ENCODE results near the gene COCH. TPM values are rescaled to one million over a fixed set of nuclear protein-coding genes. Genes with fewer than 3 reads are reported as not detected.
"Not testable (repeated sequence)": the region's sequence is repeated elsewhere in the genome, so short reads cannot be mapped to it uniquely, and the experiment has no call there.

COCH gene
- total and polyA plus RNA-seq, 2 donors, result 1.5 to 4.2 TPM

DNA sequence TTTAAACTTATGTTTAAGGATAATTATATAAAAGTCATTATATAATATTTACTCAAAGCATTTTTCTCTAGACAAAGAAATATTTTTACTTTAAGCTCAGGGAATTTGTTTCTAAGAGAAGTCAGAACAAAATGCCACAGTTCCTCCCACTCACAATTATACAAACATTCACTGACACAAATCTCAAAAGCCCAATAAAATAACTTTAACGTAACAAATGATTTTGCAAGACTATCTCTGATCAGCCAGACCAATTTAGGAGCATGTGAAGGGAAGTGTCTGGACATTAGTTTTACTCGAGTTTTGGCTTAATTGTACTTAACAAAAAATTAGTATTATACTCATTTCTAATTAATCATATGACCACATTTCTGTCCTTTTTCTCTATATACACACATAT, 41.2 kb downstream of the COCH start:
- Histone ChIP-seq H3K4me1 (ENCODE audit: insufficient read depth) (no peaks in the 10 kb centered on the region), H3K27ac (ENCODE audit: low read depth) (no peak overlapping the region), H3K4me3 (ENCODE audit: low read depth, low read length) (no peak overlapping the region), H3K36me3 (ENCODE audit: insufficient read depth) (no peaks in the 10 kb centered on the region)
- DNase-seq (ENCODE audit: extremely low spot score), result no peak
- WGBS, result 34% methylated on average over 2 of the region's 2 CpGs

- Histone ChIP-seq H3K36me3 (ENCODE audit: insufficient read depth) (no peaks in the 10 kb centered on the region), H3K27ac (ENCODE audit: low read depth) (no peak overlapping the region), H3K4me3 (ENCODE audit: low read depth, low read length) (no peak overlapping the region), H3K4me1 (ENCODE audit: insufficient read depth) (no peaks in the 10 kb centered on the region)
- WGBS, result 35% methylated on average over 1 of the region's 1 CpG
- DNase-seq (ENCODE audit: extremely low spot score), result no peak
Observed at GRCh38 chr14:30921305-30921704, 46.9 kb downstream of the COCH start.

- DNase-seq (ENCODE audit: extremely low spot score), result no peak
- Histone ChIP-seq H3K27ac (ENCODE audit: low read depth) (no peak overlapping the region), H3K4me1 (ENCODE audit: insufficient read depth) (no peaks in the 10 kb centered on the region), H3K4me3 (ENCODE audit: low read depth, low read length) (no peak overlapping the region), H3K36me3 (ENCODE audit: insufficient read depth) (no peaks in the 10 kb centered on the region)
- 92% methylated on average over 2 of the region's 2 CpGs for WGBS
Observed at GRCh38 chr14:30921788-30922187, 47.4 kb downstream of the COCH start.

- no peaks in the 10 kb centered on the region for H3K36me3 ChIP-seq (ENCODE audit: insufficient read depth)
- WGBS, result 87% methylated on average over 2 of the region's 2 CpGs
- H3K4me1 ChIP-seq (ENCODE audit: insufficient read depth), result no peaks in the 10 kb centered on the region
- H3K27ac ChIP-seq (ENCODE audit: low read depth), result no peak overlapping the region
- H3K4me3 ChIP-seq (ENCODE audit: low read depth, low read length), result no peak overlapping the region
- DNase-seq (ENCODE audit: extremely low spot score), result no peak
Observed at GRCh38 chr14:30925254-30925653, 50.9 kb downstream of the COCH start.

DNA sequence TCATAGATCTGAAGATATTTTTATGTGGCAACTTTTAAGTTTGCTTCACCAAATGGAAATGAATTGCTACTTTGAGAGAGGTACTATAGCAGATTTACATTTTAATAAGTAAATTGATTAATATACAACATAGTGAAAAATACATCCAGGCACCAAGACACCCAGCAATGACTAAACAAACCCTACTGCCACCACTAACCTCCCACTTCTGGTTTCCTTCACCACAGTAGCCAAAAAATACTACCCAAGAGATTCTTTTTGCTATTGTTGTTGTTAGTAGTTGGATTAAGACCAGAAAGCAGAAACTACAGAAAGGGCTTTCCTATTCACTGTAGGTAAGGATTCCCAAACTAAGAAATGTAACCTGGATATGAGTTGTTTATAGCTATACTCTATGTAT, 54.1 kb downstream of the COCH start:
- H3K4me1 ChIP-seq (ENCODE audit: insufficient read depth), result no peaks in the 10 kb centered on the region
- no peak overlapping the region for H3K27ac ChIP-seq (ENCODE audit: low read depth)
- no peak overlapping the region for H3K4me3 ChIP-seq (ENCODE audit: low read depth, low read length)
- peaks cover 3% of the 10 kb centered on the region for H3K36me3 ChIP-seq (ENCODE audit: insufficient read depth)
- no peak for DNase-seq (ENCODE audit: extremely low spot score)

- H3K4me3 ChIP-seq (ENCODE audit: low read depth, low read length); H3K4me1 ChIP-seq (ENCODE audit: insufficient read depth); DNase-seq (ENCODE audit: extremely low spot score); H3K27ac ChIP-seq (ENCODE audit: low read depth); H3K36me3 ChIP-seq (ENCODE audit: insufficient read depth): not testable (repeated sequence)
- WGBS, result 97% methylated on average over 13 of the region's 13 CpGs
Observed at GRCh38 chr14:30933937-30934336, 59.6 kb downstream of the COCH start.

GRCh38 chr14:30935445-30935844, 61.1 kb downstream of the COCH start:
- no peak for DNase-seq (ENCODE audit: extremely low spot score)
- WGBS, result 86% methylated on average over 2 of the region's 2 CpGs
- Histone ChIP-seq H3K4me3 (ENCODE audit: low read depth, low read length) (no peak overlapping the region), H3K36me3 (ENCODE audit: insufficient read depth) (peaks cover 5% of the 10 kb centered on the region), H3K27ac (ENCODE audit: low read depth) (no peak overlapping the region), H3K4me1 (ENCODE audit: insufficient read depth) (no peaks in the 10 kb centered on the region)

- 90% methylated on average over 2 of the region's 2 CpGs for WGBS
Observed at GRCh38 chr14:30938617-30939016, 64.3 kb downstream of the COCH start.

More at GRCh38 chr14:30938617-30939016, 64.3 kb downstream of the COCH start:
- no peaks in the 10 kb centered on the region for H3K4me1 ChIP-seq (ENCODE audit: insufficient read depth)
- DNase-seq (ENCODE audit: extremely low spot score), result no peak
- no peak overlapping the region for H3K27ac ChIP-seq (ENCODE audit: low read depth)
- H3K4me3 ChIP-seq (ENCODE audit: low read depth, low read length), result no peak overlapping the region
- H3K36me3 ChIP-seq (ENCODE audit: insufficient read depth), result peaks cover 2% of the 10 kb centered on the region

Other genes starting within 250 kb of the COCH start
- 19.6 TPM for gene AP4S1, start 151.1 kb downstream of the COCH start, total RNA-seq
- gene AP4S1, start 151.1 kb downstream of the COCH start, polyA plus RNA-seq, result 7.2 TPM
- 127 TPM for gene STRN3, start 151.8 kb downstream of the COCH start, total RNA-seq
- 25.4 TPM for gene STRN3, start 151.8 kb downstream of the COCH start, polyA plus RNA-seq